Measurements from ENCODE around the gene PUM2.

GRCh38 chr2:20212871-20213503 is 137.7 kb downstream of the PUM2 start:
- TF ChIP-seq HDGF (IDR thresholded peaks at IDR 0.05; ENCODE audit: borderline replicate concordance): no peak
- no peak for TF ChIP-seq SP1 (IDR thresholded peaks at IDR 0.05)
- no peak for TF ChIP-seq ARNT (IDR thresholded peaks at IDR 0.05)
- TF ChIP-seq FOXM1 (IDR thresholded peaks at IDR 0.05; ENCODE audit: borderline replicate concordance): no peak
- no peak for TF ChIP-seq FOXK2 (IDR thresholded peaks at IDR 0.05)
- no peak for TF ChIP-seq BHLHE40 (IDR thresholded peaks at IDR 0.05; ENCODE audit: borderline replicate concordance)
- no peak for TF ChIP-seq NFRKB (IDR thresholded peaks at IDR 0.05)
- TF ChIP-seq ZNF384 (IDR thresholded peaks at IDR 0.05): no peak
- TF ChIP-seq TARDBP (IDR thresholded peaks at IDR 0.05): no peak
- TF ChIP-seq ELF4 (IDR thresholded peaks at IDR 0.05): no peak
- TF ChIP-seq L3MBTL2 (conservative IDR thresholded peaks at IDR 0.05): no peak
- no peak for TF ChIP-seq PKNOX1 (IDR thresholded peaks at IDR 0.05)
